Calu3 (cell line): Measurements from ENCODE around the gene CAPN14. TPM values are rescaled to one million over a fixed set of nuclear protein-coding genes. Genes with fewer than 3 reads are reported as not detected.

Experiments
- BruUV-seq: library from RNA; stranded (reverse); fragments of 400-500 nt; replicated peaks from 2 replicates; lab custom pipeline; 2021; lab: Mats Ljungman, UMichigan
- CTCF ChIA-PET: fragments of 300-600 bp; sonication (Branson Sonifier 250); formaldehyde crosslinking; loops from one replicate; lab custom pipeline; 2022; ENCODE audit warnings: antibody characterized with exemption; lab: Charles Lee
- DNase-seq: peaks from one replicate; pipeline ENCODE4 v3.0.0; 2022
- H3K27ac Mint-ChIP-seq: one replicate; pipeline ENCODE4 v1.8.0; 2022; ENCODE audit warnings: mixed read lengths; ENCODE audit not compliant: unreplicated experiment
- H3K27me3 Mint-ChIP-seq: one replicate; pipeline ENCODE4 v1.8.0; 2022; ENCODE audit warnings: mixed read lengths; ENCODE audit not compliant: unreplicated experiment
- H3K36me3 Mint-ChIP-seq: one replicate; pipeline ENCODE4 v1.8.0; 2022; ENCODE audit warnings: mild to moderate bottlenecking, moderate library complexity, mixed read lengths; ENCODE audit not compliant: insufficient read depth, unreplicated experiment
- H3K4me1 Mint-ChIP-seq: one replicate; pipeline ENCODE4 v1.8.0; 2022; ENCODE audit warnings: mild to moderate bottlenecking, low read depth, mixed read lengths; ENCODE audit not compliant: unreplicated experiment
- H3K4me3 Mint-ChIP-seq: one replicate; pipeline ENCODE4 v1.8.0; 2022; ENCODE audit warnings: mild to moderate bottlenecking, low read depth, moderate library complexity, mixed read lengths; ENCODE audit not compliant: unreplicated experiment
- H3K9me3 Mint-ChIP-seq: one replicate; pipeline ENCODE4 v1.8.0; 2022; ENCODE audit warnings: low read depth, mixed read lengths; ENCODE audit not compliant: unreplicated experiment
- CTCF ChIP-seq: fragments of 200-600 bp; IDR thresholded peaks from one replicate; pipeline ENCODE4 v1.8.0; 2022; ENCODE audit warnings: antibody characterized with exemption; ENCODE audit not compliant: unreplicated experiment
- intact Hi-C: fragments of 100-400 bp; cut with micrococcal nuclease; formaldehyde crosslinking; loops from one replicate; pipeline ENCODE4 v1.10.0; 2022; ENCODE audit not compliant: unreplicated experiment
- total RNA-seq: library from RNA; stranded (reverse); gene quantifications from 2 replicates; pipeline ENCODE4 v1.2.3, GENCODE V29; 2022

Gene CAPN14
- total RNA-seq, 1 experiment from 2014 or later: 0.35 TPM

- CTCF ChIA-PET: interaction anchor here (0.7 to 2.9 kb wide), 5 partner anchors 33 to 460 kb away, joined by 3 to 25 read pairs (median 5); partner anchors contain the start of gene GALNT14
- Mint-ChIP-seq H3K4me1 (no peaks in the 10 kb centered on the region), H3K36me3 (no peaks in the 10 kb centered on the region), H3K27ac (no peak overlapping the region), H3K4me3 (no peak overlapping the region), H3K27me3 (peaks cover 57% of the 10 kb centered on the region), H3K9me3 (no peaks in the 10 kb centered on the region)
- DNase-seq: no peak
- intact Hi-C loops: loop anchor here (2.0 kb wide), 1 partner anchor 308 kb away; no protein-coding TSS in a partner anchor
- no peak for TF ChIP-seq CTCF
- BruUV-seq: no TSS peak
Measured at GRCh38 chr2:31171142-31171541, 46.2 kb downstream of the CAPN14 start.

- Mint-ChIP-seq H3K4me1 (no peaks in the 10 kb centered on the region), H3K4me3 (no peak overlapping the region), H3K27ac (no peak overlapping the region), H3K27me3 (peaks cover 67% of the 10 kb centered on the region), H3K9me3 (no peaks in the 10 kb centered on the region), H3K36me3 (no peaks in the 10 kb centered on the region)
- peak; percentile 88 for TF ChIP-seq CTCF
- peak; percentile 69 for DNase-seq
- intact Hi-C loops: loop anchor here (1.0 to 2.0 kb wide), 3 partner anchors 163 to 456 kb away; no protein-coding TSS in a partner anchor
- no TSS peak for BruUV-seq
- CTCF ChIA-PET: interaction anchor here (0.6 to 2.9 kb wide), 18 partner anchors 8 to 459 kb away, joined by 3 to 30 read pairs (median 5); partner anchors contain the start of genes EHD3 and GALNT14
Measured at GRCh38 chr2:31170071-31170698, 47.1 kb downstream of the CAPN14 start.

GRCh38 chr2:31168291-31168690 lies 49.0 kb downstream of the CAPN14 start:
- H3K27ac Mint-ChIP-seq: no peak overlapping the region
- H3K4me3 Mint-ChIP-seq: no peak overlapping the region
- DNase-seq: no peak
- no peaks in the 10 kb centered on the region for H3K4me1 Mint-ChIP-seq
- no peaks in the 10 kb centered on the region for H3K9me3 Mint-ChIP-seq
- no peaks in the 10 kb centered on the region for H3K36me3 Mint-ChIP-seq
- no peak for TF ChIP-seq CTCF
- intact Hi-C loops: no loop called here
- BruUV-seq: no TSS peak
- peaks cover 58% of the 10 kb centered on the region for H3K27me3 Mint-ChIP-seq
- CTCF ChIA-PET: no interaction called here

GRCh38 chr2:31166925-31167324 lies 50.4 kb downstream of the CAPN14 start:
- no peak overlapping the region for H3K27ac Mint-ChIP-seq
- no TSS peak for BruUV-seq
- no peak for DNase-seq
- intact Hi-C loops: no loop called here
- H3K27me3 Mint-ChIP-seq: peaks cover 45% of the 10 kb centered on the region
- CTCF ChIA-PET: interaction anchor here (0.6 to 1.3 kb wide), 2 partner anchors 217 to 455 kb away, joined by 3 read pairs; no protein-coding TSS in a partner anchor
- H3K4me1 Mint-ChIP-seq: no peaks in the 10 kb centered on the region
- H3K36me3 Mint-ChIP-seq: no peaks in the 10 kb centered on the region
- H3K9me3 Mint-ChIP-seq: no peaks in the 10 kb centered on the region
- no peak overlapping the region for H3K4me3 Mint-ChIP-seq
- TF ChIP-seq CTCF: no peak
